NCI-H1436 treated with DMSO at 0.1 percent for 48 hours (cell line): Measurements from ENCODE around the gene BBS9.

Experiments
- DNase-seq: peaks from one replicate; lab custom pipeline; 2025; lab: John Stamatoyannopoulos, UW

The BBS9 gene

DNA sequence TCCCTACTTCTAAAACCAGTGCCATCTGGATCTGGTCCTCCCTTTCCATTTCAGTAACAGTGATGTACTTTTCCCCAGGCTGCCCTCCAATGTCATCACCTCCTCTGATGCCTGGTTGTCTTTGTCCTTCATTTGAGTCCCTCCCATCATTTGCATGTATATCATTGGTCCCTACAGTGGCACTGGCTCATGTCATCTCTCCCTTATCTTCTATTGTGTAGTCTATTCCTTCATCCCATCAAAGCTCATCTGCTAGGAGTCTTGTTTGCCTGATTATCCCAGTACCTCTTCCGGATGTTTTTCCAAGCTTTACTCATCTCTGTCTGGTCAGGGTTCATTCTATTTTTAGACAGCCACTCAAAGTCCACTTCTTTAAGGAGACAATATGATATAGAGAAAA is 483.1 kb downstream of the BBS9 start:
- no peak for DNase-seq

- DNase-seq, result no peak
Observed at GRCh38 chr7:33614357-33615117, 485.2 kb downstream of the BBS9 start.

GRCh38 chr7:33616752-33617151 is 487.4 kb downstream of the BBS9 start:
- DNase-seq, result no peak

DNA sequence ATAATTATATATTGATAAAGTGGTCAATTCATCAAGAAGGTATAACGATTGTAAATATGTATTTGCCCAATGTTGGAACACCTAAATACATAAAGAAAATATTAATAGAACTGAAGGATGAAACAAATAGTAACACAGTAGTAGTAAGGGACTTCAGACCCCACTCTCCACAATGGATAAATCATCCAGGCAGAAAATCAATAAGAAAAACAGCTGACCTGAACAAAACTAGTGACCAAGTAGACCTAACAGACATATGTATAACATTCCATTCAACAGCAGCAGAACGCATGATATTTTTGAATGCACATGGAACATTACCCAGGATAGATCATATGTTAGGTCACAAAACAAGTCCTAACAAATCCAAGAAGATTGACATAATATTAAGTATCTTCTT is 489.9 kb downstream of the BBS9 start:
- DNase-seq, result no peak

- DNase-seq, result no peak
Observed at GRCh38 chr7:33623267-33623666, 493.9 kb downstream of the BBS9 start.

GRCh38 chr7:33624215-33624614 is 494.9 kb downstream of the BBS9 start:
- DNase-seq, result no peak

DNA sequence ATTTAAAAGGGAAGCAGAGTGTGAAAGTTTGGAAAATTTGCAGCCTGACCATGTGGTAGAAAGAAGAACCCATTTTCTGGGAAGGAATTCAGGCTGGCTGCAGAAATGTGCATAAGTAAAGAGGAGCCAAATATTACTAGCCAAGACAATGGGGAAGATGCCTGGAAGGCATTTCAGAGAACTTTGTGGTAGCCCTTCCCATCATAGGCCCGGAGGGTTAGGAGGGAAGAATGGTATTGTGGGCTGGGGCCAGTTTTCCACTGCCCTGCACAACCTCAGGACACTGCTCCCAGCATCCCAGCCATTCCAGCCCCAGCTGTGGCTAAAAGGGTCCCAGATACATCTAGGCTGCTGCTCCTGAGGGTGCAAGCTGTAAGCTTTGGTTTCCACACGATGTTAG is 497.5 kb downstream of the BBS9 start:
- DNase-seq, result no peak

GRCh38 chr7:33627741-33628140 is 498.4 kb downstream of the BBS9 start:
- DNase-seq, result no peak

- no peak for DNase-seq
Observed at GRCh38 chr7:33628894-33629293, 499.5 kb downstream of the BBS9 start.

DNA sequence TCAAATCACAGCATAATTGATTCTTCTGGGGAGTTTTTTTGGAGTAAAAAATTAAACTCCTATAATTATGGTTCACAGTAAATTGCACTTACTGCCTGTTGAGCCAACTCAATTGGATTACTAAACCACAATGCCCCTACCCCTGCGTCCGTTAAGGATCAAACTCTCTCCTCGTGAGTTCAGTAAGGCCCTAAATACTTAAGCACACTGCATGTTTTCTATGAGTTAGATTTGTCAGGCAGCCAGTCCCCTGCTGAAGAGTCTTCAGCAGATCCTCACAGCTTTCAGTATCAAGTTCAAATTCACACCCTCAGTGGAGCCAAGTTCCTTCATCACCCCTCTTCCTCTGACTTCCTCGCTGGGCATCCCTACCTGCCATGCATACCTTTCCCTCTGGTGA is 501.0 kb downstream of the BBS9 start:
- no peak for DNase-seq

- DNase-seq, result no peak
Observed at GRCh38 chr7:33632322-33632721, 503.0 kb downstream of the BBS9 start.

- DNase-seq, result no peak
Observed at GRCh38 chr7:33632840-33633525, 503.6 kb downstream of the BBS9 start.

DNA sequence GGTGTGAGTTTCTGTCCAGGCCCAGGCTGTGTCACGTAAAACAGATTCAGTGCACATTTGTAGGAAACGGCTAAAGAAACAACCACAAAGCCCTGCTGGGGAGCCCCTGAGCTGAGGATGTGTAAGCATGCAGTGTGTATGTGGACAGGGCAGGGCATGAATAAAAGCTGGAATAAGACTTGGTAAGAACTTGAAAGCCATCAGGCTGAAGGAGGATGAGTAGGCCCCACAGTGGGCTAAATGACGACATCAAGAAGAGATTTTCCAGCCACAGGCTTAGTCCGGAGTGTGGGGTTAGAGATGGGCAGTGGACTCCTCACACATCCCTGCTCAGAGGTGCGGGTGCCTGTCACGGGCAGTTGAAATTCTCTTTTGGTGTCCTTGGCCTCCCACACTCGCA is 505.2 kb downstream of the BBS9 start:
- DNase-seq, result no peak

DNA sequence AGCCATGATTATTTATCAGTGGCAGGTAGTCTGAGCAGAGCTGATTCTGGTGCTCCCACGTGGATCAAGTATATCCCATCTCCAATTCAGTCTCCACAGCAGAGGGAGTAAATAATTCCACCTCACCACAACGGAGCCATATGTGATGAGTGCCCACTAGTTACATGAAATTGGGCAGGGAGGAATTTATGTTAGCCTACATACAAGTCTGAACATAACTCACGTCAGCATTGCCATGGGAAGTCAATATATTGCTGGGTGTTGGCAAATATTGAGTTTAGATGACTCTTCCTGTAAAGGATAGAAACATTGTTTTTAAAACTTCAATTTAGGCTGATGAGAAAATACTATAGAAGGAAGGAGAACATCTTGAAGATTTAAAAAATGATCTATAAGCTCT is 507.0 kb downstream of the BBS9 start:
- no peak for DNase-seq

GRCh38 chr7:33639552-33640197 is 510.3 kb downstream of the BBS9 start:
- DNase-seq, result no peak

GRCh38 chr7:33640741-33641140 is 511.4 kb downstream of the BBS9 start:
- no peak for DNase-seq

- DNase-seq, result no peak
Observed at GRCh38 chr7:33642312-33642711, 512.9 kb downstream of the BBS9 start.

- no peak for DNase-seq
Observed at GRCh38 chr7:33643530-33643929, 514.2 kb downstream of the BBS9 start.

- no peak for DNase-seq
Observed at GRCh38 chr7:33644489-33644888, 515.1 kb downstream of the BBS9 start.

GRCh38 chr7:33645104-33645503 is 515.7 kb downstream of the BBS9 start:
- no peak for DNase-seq

- no peak for DNase-seq
Observed at GRCh38 chr7:33646166-33646565, 516.8 kb downstream of the BBS9 start.

- no peak for DNase-seq
Observed at GRCh38 chr7:33646891-33647391, 517.6 kb downstream of the BBS9 start.
